AG09319 (cell line): ENCODE data around the gene NXPH3.
A peak's percentile ranks its signal among the peaks of the same experiment; 100 is the strongest.

Experiments used
- DNase-seq: peaks from one replicate; pipeline ENCODE4 v3.0.0-alpha.2; 2010; ENCODE audit warnings: low read depth; ENCODE audit errors: extremely low read depth
- TF ChIP-seq, protein P1 (sequence below): IDR thresholded peaks from 2 replicates; pipeline ENCODE4 v1.5.1; 2011; ENCODE audit warnings: low read depth, mild to moderate bottlenecking, inconsistent platforms, low read length, moderate library complexity

Gene NXPH3

GRCh38 chr17:49551221-49552069, 24.2 kb upstream of the NXPH3 start:
- DNase-seq: no peak
- TF ChIP-seq, protein P1, sequence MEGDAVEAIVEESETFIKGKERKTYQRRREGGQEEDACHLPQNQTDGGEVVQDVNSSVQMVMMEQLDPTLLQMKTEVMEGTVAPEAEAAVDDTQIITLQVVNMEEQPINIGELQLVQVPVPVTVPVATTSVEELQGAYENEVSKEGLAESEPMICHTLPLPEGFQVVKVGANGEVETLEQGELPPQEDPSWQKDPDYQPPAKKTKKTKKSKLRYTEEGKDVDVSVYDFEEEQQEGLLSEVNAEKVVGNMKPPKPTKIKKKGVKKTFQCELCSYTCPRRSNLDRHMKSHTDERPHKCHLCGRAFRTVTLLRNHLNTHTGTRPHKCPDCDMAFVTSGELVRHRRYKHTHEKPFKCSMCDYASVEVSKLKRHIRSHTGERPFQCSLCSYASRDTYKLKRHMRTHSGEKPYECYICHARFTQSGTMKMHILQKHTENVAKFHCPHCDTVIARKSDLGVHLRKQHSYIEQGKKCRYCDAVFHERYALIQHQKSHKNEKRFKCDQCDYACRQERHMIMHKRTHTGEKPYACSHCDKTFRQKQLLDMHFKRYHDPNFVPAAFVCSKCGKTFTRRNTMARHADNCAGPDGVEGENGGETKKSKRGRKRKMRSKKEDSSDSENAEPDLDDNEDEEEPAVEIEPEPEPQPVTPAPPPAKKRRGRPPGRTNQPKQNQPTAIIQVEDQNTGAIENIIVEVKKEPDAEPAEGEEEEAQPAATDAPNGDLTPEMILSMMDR: no peak

- TF ChIP-seq, protein P1: no peak
- no peak for DNase-seq
These were observed 23.5 kb upstream of the NXPH3 start for GRCh38 chr17:49552070-49552751.

GRCh38 chr17:49553676-49554335, 21.9 kb upstream of the NXPH3 start:
- TF ChIP-seq, protein P1: no peak

DNA sequence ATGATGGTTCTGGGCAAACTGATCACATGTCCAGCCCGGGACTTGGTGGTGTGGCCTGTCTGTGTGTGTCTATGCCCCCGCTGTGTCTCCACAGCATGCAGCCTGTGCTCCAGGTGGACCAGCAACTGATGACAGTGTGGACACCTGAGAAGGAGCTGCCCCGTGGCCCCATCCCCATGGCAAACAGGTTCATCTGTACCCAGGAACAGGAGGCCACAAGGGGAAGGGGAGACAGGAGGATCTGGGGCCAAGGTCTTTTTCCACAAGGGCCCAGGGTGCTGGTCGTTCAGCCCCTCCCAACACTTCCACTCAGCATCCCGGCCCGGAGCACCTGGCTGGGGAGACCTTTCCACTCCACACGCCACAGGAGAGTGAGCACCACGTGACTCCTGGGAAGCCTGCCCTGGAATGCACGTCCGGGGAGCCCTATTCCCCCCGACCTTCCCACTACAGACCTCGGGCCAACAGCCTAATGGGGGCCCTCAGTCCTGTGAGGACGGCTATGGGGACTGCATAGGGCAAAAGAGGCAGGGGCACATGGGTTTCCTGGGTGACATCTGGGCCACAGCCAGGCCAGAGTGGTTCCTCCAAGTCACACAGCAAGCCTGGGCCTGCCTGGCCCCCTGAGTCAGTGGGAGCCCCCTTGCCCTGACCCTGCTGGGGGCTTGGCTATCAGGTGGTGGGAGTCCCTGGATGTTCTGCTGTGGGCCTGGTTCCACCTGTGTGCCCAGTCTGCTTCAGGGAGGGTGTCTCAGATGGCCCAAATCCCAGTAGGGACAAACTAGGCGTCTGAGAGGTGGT, 20.8 kb upstream of the NXPH3 start:
- no peak for DNase-seq
- TF ChIP-seq, protein P1: no peak

More at GRCh38 chr17:49553676-49554335, 21.9 kb upstream of the NXPH3 start:
- no peak for DNase-seq

GRCh38 chr17:49555495-49556222, 20.0 kb upstream of the NXPH3 start:
- TF ChIP-seq, protein P1: no peak
- DNase-seq: no peak

GRCh38 chr17:49556223-49556943, 19.3 kb upstream of the NXPH3 start:
- DNase-seq: no peak
- TF ChIP-seq, protein P1: peak; percentile 99
